ENCODE measurements around the gene TBC1D5. TPM values are rescaled to one million over a fixed set of nuclear protein-coding genes. Genes with fewer than 3 reads are reported as not detected.

The TBC1D5 gene
- total and polyA plus RNA-seq, 2 donors (not counting 1 experiment from before 2014, with no cell fraction given): 22.6 to 111 TPM

- no peak overlapping the region for H3K9ac ChIP-seq (ENCODE audit: low read length)
- no peaks in the 10 kb centered on the region for H3K27me3 ChIP-seq (replicated peaks in 1 of 4; ENCODE audit: control extremely low read depth in 1 of 4, control insufficient read depth in 3 of 4, insufficient read depth in 4 of 4, low read length in 3 of 4)
- ChIA-PET POLR2A (no interaction called here), CTCF (interaction anchor here (1.5 kb wide), 1 partner anchor 288 kb away, joined by 10 read pairs; no protein-coding TSS in a partner anchor)
- peaks cover 4% of the 10 kb centered on the region for H3K79me2 ChIP-seq (ENCODE audit: control insufficient read depth, insufficient read depth, low read length)
- Mint-ChIP-seq H3K4me1 (peaks cover 7% of the 10 kb centered on the region), H3K4me3 (no peak overlapping the region), H3K9me3 (ENCODE audit: insufficient read depth) (no peaks in the 10 kb centered on the region), H3K27ac (no peak overlapping the region), H3K27me3 (no peaks in the 10 kb centered on the region)
- peaks cover 11% of the 10 kb centered on the region for H4K20me1 ChIP-seq (ENCODE audit: control insufficient read depth, insufficient read depth, low read length, poor library complexity, severe bottlenecking)
- no peaks in the 10 kb centered on the region for H3K4me1 ChIP-seq (ENCODE audit: control insufficient read depth in 2 of 2, insufficient read depth in 2 of 2, low read length in 2 of 2)
- DNase-seq: no peak
- intact Hi-C loops (cut with micrococcal nuclease): no loop called here
- peaks cover 2 to 4% of the 10 kb centered on the region in 2 experiments for H3K36me3 ChIP-seq (replicated peaks in 1 of 2; ENCODE audit: control extremely low read depth in 1 of 2, control insufficient read depth in 1 of 2, extremely low read depth in 1 of 2, insufficient read depth in 2 of 2, low read length in 1 of 2)
- H3K27ac ChIP-seq (ENCODE audit: low read length in 2 of 2): no peak overlapping the region
- ATAC-seq (ENCODE audit: low read depth): no peak
- no peak overlapping the region for H3K4me2 ChIP-seq (replicated peaks; ENCODE audit: low read depth, low read length, poor library complexity, severe bottlenecking)
- H3K9me3 ChIP-seq (ENCODE audit: control extremely low read depth in 1 of 3, control insufficient read depth in 2 of 3, insufficient read depth in 1 of 3, low read length in 2 of 3): no peaks in the 10 kb centered on the region
- WGBS (ENCODE audit: insufficient coverage): no CpG with 5 or more reads among the region's 1 CpG
- H3K4me3 ChIP-seq (ENCODE audit: control extremely low read depth in 1 of 5, extremely low read depth in 1 of 5, insufficient read depth in 1 of 5, low read depth in 2 of 5, low read length in 4 of 5): no peak overlapping the region
- H2AFZ ChIP-seq (ENCODE audit: insufficient read depth, low read depth, low read length, poor library complexity, severe bottlenecking): no peak overlapping the region
- TF ChIP-seq, protein P1, sequence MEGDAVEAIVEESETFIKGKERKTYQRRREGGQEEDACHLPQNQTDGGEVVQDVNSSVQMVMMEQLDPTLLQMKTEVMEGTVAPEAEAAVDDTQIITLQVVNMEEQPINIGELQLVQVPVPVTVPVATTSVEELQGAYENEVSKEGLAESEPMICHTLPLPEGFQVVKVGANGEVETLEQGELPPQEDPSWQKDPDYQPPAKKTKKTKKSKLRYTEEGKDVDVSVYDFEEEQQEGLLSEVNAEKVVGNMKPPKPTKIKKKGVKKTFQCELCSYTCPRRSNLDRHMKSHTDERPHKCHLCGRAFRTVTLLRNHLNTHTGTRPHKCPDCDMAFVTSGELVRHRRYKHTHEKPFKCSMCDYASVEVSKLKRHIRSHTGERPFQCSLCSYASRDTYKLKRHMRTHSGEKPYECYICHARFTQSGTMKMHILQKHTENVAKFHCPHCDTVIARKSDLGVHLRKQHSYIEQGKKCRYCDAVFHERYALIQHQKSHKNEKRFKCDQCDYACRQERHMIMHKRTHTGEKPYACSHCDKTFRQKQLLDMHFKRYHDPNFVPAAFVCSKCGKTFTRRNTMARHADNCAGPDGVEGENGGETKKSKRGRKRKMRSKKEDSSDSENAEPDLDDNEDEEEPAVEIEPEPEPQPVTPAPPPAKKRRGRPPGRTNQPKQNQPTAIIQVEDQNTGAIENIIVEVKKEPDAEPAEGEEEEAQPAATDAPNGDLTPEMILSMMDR (IDR thresholded peaks at IDR 0.05): no peak
- TF ChIP-seq EZH2 (IDR thresholded peaks at IDR 0.05; ENCODE audit: borderline replicate concordance, insufficient read depth, low read depth, low read length, poor library complexity, severe bottlenecking): no peak
These were observed 189.4 kb downstream of the TBC1D5 start for GRCh38 chr3:17553080-17553479.

- intact Hi-C loops (cut with micrococcal nuclease): no loop called here
- H4K20me1 ChIP-seq (ENCODE audit: control insufficient read depth, insufficient read depth, low read length, poor library complexity, severe bottlenecking): peaks cover 11% of the 10 kb centered on the region
- Mint-ChIP-seq H3K27ac (no peak overlapping the region), H3K4me3 (no peak overlapping the region), H3K27me3 (no peaks in the 10 kb centered on the region), H3K9me3 (ENCODE audit: insufficient read depth) (no peaks in the 10 kb centered on the region), H3K4me1 (peaks cover 7% of the 10 kb centered on the region)
- H3K79me2 ChIP-seq (ENCODE audit: control insufficient read depth, insufficient read depth, low read length): peaks cover 4% of the 10 kb centered on the region
- POLR2A ChIA-PET: no interaction called here
- no peak overlapping the region for H3K4me3 ChIP-seq (ENCODE audit: control extremely low read depth in 1 of 5, extremely low read depth in 1 of 5, insufficient read depth in 1 of 5, low read depth in 2 of 5, low read length in 4 of 5)
- no peak overlapping the region for H3K4me2 ChIP-seq (replicated peaks; ENCODE audit: low read depth, low read length, poor library complexity, severe bottlenecking)
- no peaks in the 10 kb centered on the region for H3K4me1 ChIP-seq (ENCODE audit: control insufficient read depth in 2 of 2, insufficient read depth in 2 of 2, low read length in 2 of 2)
- CTCF ChIA-PET: interaction anchor here (0.9 to 1.5 kb wide), 2 partner anchors 9 to 289 kb away, joined by 3 to 10 read pairs; no protein-coding TSS in a partner anchor
- ATAC-seq (ENCODE audit: low read depth) (no peak), DNase-seq (no peak)
- peaks cover 2 to 3% of the 10 kb centered on the region in 2 experiments for H3K36me3 ChIP-seq (replicated peaks in 1 of 2; ENCODE audit: control extremely low read depth in 1 of 2, control insufficient read depth in 1 of 2, extremely low read depth in 1 of 2, insufficient read depth in 2 of 2, low read length in 1 of 2)
- no peaks in the 10 kb centered on the region for H3K27me3 ChIP-seq (replicated peaks in 1 of 4; ENCODE audit: control extremely low read depth in 1 of 4, control insufficient read depth in 3 of 4, insufficient read depth in 4 of 4, low read length in 3 of 4)
- no peak overlapping the region for H2AFZ ChIP-seq (ENCODE audit: insufficient read depth, low read depth, low read length, poor library complexity, severe bottlenecking)
- TF ChIP-seq, protein P1 (IDR thresholded peaks at IDR 0.05): no peak
- TF ChIP-seq EZH2 (IDR thresholded peaks at IDR 0.05; ENCODE audit: borderline replicate concordance, insufficient read depth, low read depth, low read length, poor library complexity, severe bottlenecking): no peak
- H3K9me3 ChIP-seq (ENCODE audit: control extremely low read depth in 1 of 3, control insufficient read depth in 2 of 3, insufficient read depth in 1 of 3, low read length in 2 of 3): no peaks in the 10 kb centered on the region
- H3K9ac ChIP-seq (ENCODE audit: low read length): no peak overlapping the region
- no peak overlapping the region for H3K27ac ChIP-seq (ENCODE audit: low read length in 2 of 2)
These were observed 190.1 kb downstream of the TBC1D5 start for GRCh38 chr3:17552351-17552750.

All from B cell (primary cell).